Measurements from ENCODE around the gene BLCAP.

The BLCAP gene

DNA sequence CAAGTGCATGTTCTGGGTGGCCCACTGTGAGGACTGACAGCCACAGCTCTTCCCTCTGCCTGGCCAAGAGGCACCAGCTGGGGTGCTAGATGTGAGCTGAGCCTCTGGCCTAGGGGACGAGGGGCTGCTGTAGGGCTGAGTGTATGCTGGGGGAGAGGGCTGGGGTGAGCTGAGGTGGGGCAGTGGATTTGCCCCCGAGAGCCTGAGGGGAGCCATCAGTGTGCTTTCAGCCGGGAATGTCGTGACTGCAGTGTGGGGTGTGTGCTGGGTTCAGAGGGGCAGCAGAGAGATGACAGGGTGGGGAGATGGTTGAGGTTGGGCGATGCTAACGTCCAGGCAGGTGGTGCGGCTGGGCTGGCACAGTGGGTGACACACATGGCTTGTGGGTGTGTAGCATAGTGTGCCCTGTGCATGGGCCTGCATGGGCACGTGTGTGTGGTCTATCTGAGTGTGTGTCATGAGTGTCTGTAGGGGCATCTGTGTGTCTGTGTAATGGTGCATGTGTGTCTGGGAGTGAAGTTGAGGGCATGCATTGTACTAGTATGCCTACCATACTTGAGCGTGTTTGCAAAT, 46.0 kb upstream of the BLCAP start:
- TF ChIP-seq TCF4 (CRISPR knock-in tag; IDR thresholded peaks at IDR 0.05; ENCODE audit: borderline replicate concordance) (no peak), BACH2 (CRISPR knock-in tag; IDR thresholded peaks at IDR 0.05; ENCODE audit: borderline replicate concordance) (no peak), ZNF565 (CRISPR knock-in tag; conservative IDR thresholded peaks at IDR 0.05; ENCODE audit: low read depth) (no peak), ZFP3 (CRISPR knock-in tag; IDR thresholded peaks at IDR 0.05) (no peak), ZNF8 (CRISPR knock-in tag; IDR thresholded peaks at IDR 0.05) (no peak), ARNTL (CRISPR knock-in tag; IDR thresholded peaks at IDR 0.05; ENCODE audit: borderline replicate concordance, low read depth) (no peak), ZNF70 (CRISPR knock-in tag; IDR thresholded peaks at IDR 0.05) (no peak), CSRNP3 (CRISPR knock-in tag; IDR thresholded peaks at IDR 0.05) (no peak), SNAI2 (CRISPR knock-in tag; IDR thresholded peaks at IDR 0.05) (no peak), ZFP30 (CRISPR knock-in tag; IDR thresholded peaks at IDR 0.05) (no peak), ISL1 (CRISPR knock-in tag; IDR thresholded peaks at IDR 0.05) (no peak), PPARA (CRISPR knock-in tag; IDR thresholded peaks at IDR 0.05; ENCODE audit: borderline replicate concordance) (no peak), PATZ1 (CRISPR knock-in tag; IDR thresholded peaks at IDR 0.05; ENCODE audit: borderline replicate concordance) (no peak), GLIS3 (CRISPR knock-in tag; IDR thresholded peaks at IDR 0.05) (no peak), TOX (CRISPR knock-in tag; IDR thresholded peaks at IDR 0.05; ENCODE audit: borderline replicate concordance) (no peak)
- TF ChIP-seq, protein P1, sequence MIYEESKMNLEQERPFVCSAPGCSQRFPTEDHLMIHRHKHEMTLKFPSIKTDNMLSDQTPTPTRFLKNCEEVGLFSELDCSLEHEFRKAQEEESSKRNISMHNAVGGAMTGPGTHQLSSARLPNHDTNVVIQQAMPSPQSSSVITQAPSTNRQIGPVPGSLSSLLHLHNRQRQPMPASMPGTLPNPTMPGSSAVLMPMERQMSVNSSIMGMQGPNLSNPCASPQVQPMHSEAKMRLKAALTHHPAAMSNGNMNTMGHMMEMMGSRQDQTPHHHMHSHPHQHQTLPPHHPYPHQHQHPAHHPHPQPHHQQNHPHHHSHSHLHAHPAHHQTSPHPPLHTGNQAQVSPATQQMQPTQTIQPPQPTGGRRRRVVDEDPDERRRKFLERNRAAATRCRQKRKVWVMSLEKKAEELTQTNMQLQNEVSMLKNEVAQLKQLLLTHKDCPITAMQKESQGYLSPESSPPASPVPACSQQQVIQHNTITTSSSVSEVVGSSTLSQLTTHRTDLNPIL (CRISPR knock-in tag; IDR thresholded peaks at IDR 0.05; ENCODE audit: low read depth): no peak
- TF ChIP-seq, protein P2, sequence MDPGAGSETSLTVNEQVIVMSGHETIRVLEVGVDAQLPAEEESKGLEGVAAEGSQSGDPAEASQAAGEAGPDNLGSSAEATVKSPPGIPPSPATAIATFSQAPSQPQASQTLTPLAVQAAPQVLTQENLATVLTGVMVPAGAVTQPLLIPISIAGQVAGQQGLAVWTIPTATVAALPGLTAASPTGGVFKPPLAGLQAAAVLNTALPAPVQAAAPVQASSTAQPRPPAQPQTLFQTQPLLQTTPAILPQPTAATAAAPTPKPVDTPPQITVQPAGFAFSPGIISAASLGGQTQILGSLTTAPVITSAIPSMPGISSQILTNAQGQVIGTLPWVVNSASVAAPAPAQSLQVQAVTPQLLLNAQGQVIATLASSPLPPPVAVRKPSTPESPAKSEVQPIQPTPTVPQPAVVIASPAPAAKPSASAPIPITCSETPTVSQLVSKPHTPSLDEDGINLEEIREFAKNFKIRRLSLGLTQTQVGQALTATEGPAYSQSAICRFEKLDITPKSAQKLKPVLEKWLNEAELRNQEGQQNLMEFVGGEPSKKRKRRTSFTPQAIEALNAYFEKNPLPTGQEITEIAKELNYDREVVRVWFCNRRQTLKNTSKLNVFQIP (CRISPR knock-in tag; IDR thresholded peaks at IDR 0.05; ENCODE audit: borderline replicate concordance, low read depth): no peak
- TF ChIP-seq, protein P3, sequence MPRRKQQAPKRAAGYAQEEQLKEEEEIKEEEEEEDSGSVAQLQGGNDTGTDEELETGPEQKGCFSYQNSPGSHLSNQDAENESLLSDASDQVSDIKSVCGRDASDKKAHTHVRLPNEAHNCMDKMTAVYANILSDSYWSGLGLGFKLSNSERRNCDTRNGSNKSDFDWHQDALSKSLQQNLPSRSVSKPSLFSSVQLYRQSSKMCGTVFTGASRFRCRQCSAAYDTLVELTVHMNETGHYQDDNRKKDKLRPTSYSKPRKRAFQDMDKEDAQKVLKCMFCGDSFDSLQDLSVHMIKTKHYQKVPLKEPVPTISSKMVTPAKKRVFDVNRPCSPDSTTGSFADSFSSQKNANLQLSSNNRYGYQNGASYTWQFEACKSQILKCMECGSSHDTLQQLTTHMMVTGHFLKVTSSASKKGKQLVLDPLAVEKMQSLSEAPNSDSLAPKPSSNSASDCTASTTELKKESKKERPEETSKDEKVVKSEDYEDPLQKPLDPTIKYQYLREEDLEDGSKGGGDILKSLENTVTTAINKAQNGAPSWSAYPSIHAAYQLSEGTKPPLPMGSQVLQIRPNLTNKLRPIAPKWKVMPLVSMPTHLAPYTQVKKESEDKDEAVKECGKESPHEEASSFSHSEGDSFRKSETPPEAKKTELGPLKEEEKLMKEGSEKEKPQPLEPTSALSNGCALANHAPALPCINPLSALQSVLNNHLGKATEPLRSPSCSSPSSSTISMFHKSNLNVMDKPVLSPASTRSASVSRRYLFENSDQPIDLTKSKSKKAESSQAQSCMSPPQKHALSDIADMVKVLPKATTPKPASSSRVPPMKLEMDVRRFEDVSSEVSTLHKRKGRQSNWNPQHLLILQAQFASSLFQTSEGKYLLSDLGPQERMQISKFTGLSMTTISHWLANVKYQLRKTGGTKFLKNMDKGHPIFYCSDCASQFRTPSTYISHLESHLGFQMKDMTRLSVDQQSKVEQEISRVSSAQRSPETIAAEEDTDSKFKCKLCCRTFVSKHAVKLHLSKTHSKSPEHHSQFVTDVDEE (CRISPR knock-in tag; IDR thresholded peaks at IDR 0.05): no peak

GRCh38 chr20:37571033-37571432, 43.4 kb upstream of the BLCAP start:
- no peak for ATAC-seq
- TF ChIP-seq, protein P2 (CRISPR knock-in tag; IDR thresholded peaks at IDR 0.05; ENCODE audit: borderline replicate concordance, low read depth): no peak
- TF ChIP-seq BACH2 (CRISPR knock-in tag; IDR thresholded peaks at IDR 0.05; ENCODE audit: borderline replicate concordance) (no peak), CSDC2 (CRISPR knock-in tag; IDR thresholded peaks at IDR 0.05) (no peak), ARNTL (CRISPR knock-in tag; IDR thresholded peaks at IDR 0.05; ENCODE audit: borderline replicate concordance, low read depth) (no peak)

More for the DNA sequence above, 46.0 kb upstream of the BLCAP start:
- ATAC-seq: no peak

Data from SK-N-SH treated with all-trans-retinoic acid at 6 μM for 48 hours (cell line).